Measurements from ENCODE around the gene PCDH10. TPM values are rescaled to one million over a fixed set of nuclear protein-coding genes. Genes with fewer than 3 reads are reported as not detected.

The PCDH10 gene
- total RNA-seq, 2 donors from 2014 or later, result 0.32 to 0.39 TPM

GRCh38 chr4:133149364-133149695 is 236 bp downstream of the PCDH10 start:
- intact Hi-C loops (cut with DNase I), result no loop called here
- no peak for DNase-seq
- no peak for ATAC-seq

- DNase-seq (no peak), ATAC-seq (no peak)
- intact Hi-C loops (cut with DNase I), result no loop called here
Observed at GRCh38 chr4:133149932-133150471, 908 bp downstream of the PCDH10 start.

- intact Hi-C loops (cut with DNase I), result no loop called here
- ATAC-seq, result no peak
- no peak for DNase-seq
Observed at GRCh38 chr4:133150486-133151340, 1.6 kb downstream of the PCDH10 start.

- ATAC-seq, result no peak
- intact Hi-C loops (cut with DNase I), result no loop called here
- no peak for DNase-seq
Observed at GRCh38 chr4:133151341-133151690, 2.2 kb downstream of the PCDH10 start.

GRCh38 chr4:133151691-133152329 is 2.7 kb downstream of the PCDH10 start:
- ATAC-seq, result no peak
- intact Hi-C loops (cut with DNase I), result no loop called here
- DNase-seq, result no peak

- DNase-seq (no peak), ATAC-seq (no peak)
- intact Hi-C loops (cut with DNase I), result no loop called here
Observed at GRCh38 chr4:133152330-133152821, 3.3 kb downstream of the PCDH10 start.

GRCh38 chr4:133152831-133153481 is 3.9 kb downstream of the PCDH10 start:
- no peak for ATAC-seq
- intact Hi-C loops (cut with DNase I), result no loop called here
- DNase-seq, result no peak

GRCh38 chr4:133154725-133155124 is 5.6 kb downstream of the PCDH10 start:
- ATAC-seq (no peak), DNase-seq (no peak)
- intact Hi-C loops (cut with DNase I), result no loop called here

GRCh38 chr4:133156096-133156495 is 7.0 kb downstream of the PCDH10 start:
- ATAC-seq (no peak), DNase-seq (no peak)

GRCh38 chr4:133156556-133156955 is 7.5 kb downstream of the PCDH10 start:
- DNase-seq (no peak), ATAC-seq (no peak)
- intact Hi-C loops (cut with DNase I), result no loop called here

More at GRCh38 chr4:133156096-133156495, 7.0 kb downstream of the PCDH10 start:
- intact Hi-C loops (cut with DNase I), result no loop called here

- intact Hi-C loops (cut with DNase I), result no loop called here
- DNase-seq (no peak), ATAC-seq (no peak)
Observed at GRCh38 chr4:133157460-133158160, 8.5 kb downstream of the PCDH10 start.

GRCh38 chr4:133160853-133161252 is 11.8 kb downstream of the PCDH10 start:
- no peak for DNase-seq
- intact Hi-C loops (cut with DNase I), result no loop called here
- ATAC-seq, result no peak

- DNase-seq (no peak), ATAC-seq (no peak)
- intact Hi-C loops (cut with DNase I), result no loop called here
Observed at GRCh38 chr4:133161570-133162295, 12.6 kb downstream of the PCDH10 start.

- DNase-seq (no peak), ATAC-seq (no peak)
- intact Hi-C loops (cut with DNase I), result no loop called here
Observed at GRCh38 chr4:133162941-133163340, 13.8 kb downstream of the PCDH10 start.

- intact Hi-C loops (cut with DNase I), result no loop called here
- no peak for ATAC-seq
- no peak for DNase-seq
Observed at GRCh38 chr4:133178956-133179355, 29.9 kb downstream of the PCDH10 start.

GRCh38 chr4:133186210-133186609 is 37.1 kb downstream of the PCDH10 start:
- DNase-seq, result no peak
- intact Hi-C loops (cut with DNase I), result no loop called here
- ATAC-seq, result no peak

- no peak for DNase-seq
Observed at GRCh38 chr4:133186845-133187244, 37.8 kb downstream of the PCDH10 start.

GRCh38 chr4:133188433-133189146 is 39.5 kb downstream of the PCDH10 start:
- intact Hi-C loops (cut with DNase I), result no loop called here
- DNase-seq (no peak), ATAC-seq (no peak)

More at GRCh38 chr4:133186845-133187244, 37.8 kb downstream of the PCDH10 start:
- ATAC-seq, result no peak
- intact Hi-C loops (cut with DNase I), result no loop called here
